HepG2 (cell line): ENCODE measurements around the gene ELP2. TPM values are rescaled to one million over a fixed set of nuclear protein-coding genes. Genes with fewer than 3 reads are reported as not detected.

Experiments
- ATAC-seq: fragments of 200-7000 bp; cut with Tn5 transposase; 3 replicates; pipeline ENCODE4 v1.9.1; 2020; ENCODE audit warnings: mild to moderate bottlenecking, moderate library complexity
- BruUV-seq: library from RNA; stranded (reverse); fragments of 400-500 nt; replicated peaks from 2 replicates; lab custom pipeline; 2021; lab: Mats Ljungman, UMichigan
- CTCF ChIA-PET: fragments of 300-600 bp; formaldehyde crosslinking; extraction: SDS; loops from one replicate; lab custom pipeline; 2021; ENCODE audit warnings: low total read pairs, inconsistent platforms, low intra/inter-chr PET ratio; lab: Yijun Ruan, JAX
- POLR2A ChIA-PET: fragments of 350-600 bp; sonication (Branson Sonifier 250); formaldehyde crosslinking; loops from one replicate; lab custom pipeline; 2020; ENCODE audit warnings: antibody characterized with exemption, inconsistent platforms; lab: Yijun Ruan, JAX
- DNase-seq: peaks from one replicate; pipeline ENCODE4 v3.0.0-alpha.2; 2015; ENCODE audit warnings: low spot score
- FAIRE-seq: peaks from 3 replicates; lab custom pipeline; 2011; peaks lifted over from hg19 to GRCh38; lab: Jason Lieb, UNC
- H2AFZ ChIP-seq: one replicate; pipeline ENCODE4 v1.6.1; 2011; ENCODE audit warnings: low read length, inconsistent platforms
- H3K27ac ChIP-seq: fragments of 300-600 bp; 3 replicates; pipeline ENCODE4 v1.8.0; 2011; ENCODE audit warnings: mixed run types, mild to moderate bottlenecking, mixed read lengths, low read length, inconsistent platforms; ENCODE audit not compliant: insufficient read depth; ENCODE audit errors: extremely low read length
- H3K27me3 ChIP-seq, 2 experiments: fragments of 200-600 bp in 1 of 2; 2 replicates in 1 of 2; 3 replicates in 1 of 2; pipeline versions ENCODE4 v1.6.0 to v1.8.0; 2011; ENCODE audit warnings: low read length in 2 of 2, mild to moderate bottlenecking in 2 of 2, moderate library complexity in 2 of 2, inconsistent platforms in 1 of 2; ENCODE audit not compliant: insufficient read depth in 2 of 2, control insufficient read depth in 1 of 2
- H3K36me3 ChIP-seq, 2 experiments: fragments of 200-600 bp in 1 of 2; replicated peaks in 1 of 2; 2 replicates in 1 of 2; 3 replicates in 1 of 2; pipeline versions ENCODE4 v1.5.1 to v1.8.0; 2011; ENCODE audit warnings: low read length in 2 of 2, inconsistent platforms in 1 of 2; ENCODE audit not compliant: insufficient read depth in 2 of 2, control insufficient read depth in 1 of 2
- H3K4me1 ChIP-seq: 2 replicates; pipeline ENCODE4 v1.5.1; 2012; ENCODE audit warnings: low read length, inconsistent platforms; ENCODE audit not compliant: insufficient read depth
- H3K4me2 ChIP-seq: 2 replicates; pipeline ENCODE4 v1.6.0; 2011; ENCODE audit warnings: low read depth, low read length, inconsistent platforms
- H3K4me3 ChIP-seq, 3 experiments: fragments of 200-600 bp in 1 of 3; sonication (generic), shearing (Covaris generic) in 1 of 3; replicated peaks in 1 of 3; 2 replicates each; pipeline ENCODE4 v1.5.1; 2011 to 2016; ENCODE audit warnings: low read length in 3 of 3, inconsistent platforms in 2 of 3, low read depth in 2 of 3, mild to moderate bottlenecking in 2 of 3, control low read depth in 1 of 3, mixed read lengths in 1 of 3; ENCODE audit not compliant: insufficient read depth in 1 of 3
- H3K79me2 ChIP-seq: one replicate; pipeline ENCODE4 v1.6.1; 2011; ENCODE audit warnings: low read length, inconsistent platforms; ENCODE audit not compliant: insufficient read depth
- H3K9ac ChIP-seq: 2 replicates; pipeline ENCODE4 v1.6.0; 2011; ENCODE audit warnings: mild to moderate bottlenecking, low read depth, low read length, inconsistent platforms; ENCODE audit not compliant: insufficient read depth
- H3K9me3 ChIP-seq: 2 replicates; pipeline ENCODE4 v1.5.1; 2012; ENCODE audit warnings: mild to moderate bottlenecking, low read length
- H4K20me1 ChIP-seq: 2 replicates; pipeline ENCODE4 v1.6.0; 2011; ENCODE audit warnings: inconsistent platforms, mild to moderate bottlenecking, low read length, moderate library complexity; ENCODE audit not compliant: insufficient read depth
- CAMTA2 ChIP-seq: sonication (generic); formaldehyde crosslinking; IDR thresholded peaks from 2 replicates; pipeline ENCODE4 v1.4.0; 2020; ENCODE audit warnings: mild to moderate bottlenecking, missing genetic modification reagents, borderline replicate concordance
- GABPA ChIP-seq, 2 experiments: IDR thresholded peaks; 2 replicates each; pipeline ENCODE4 v1.6.1; 2011 to 2016; ENCODE audit warnings: low read depth in 2 of 2, low read length in 1 of 2, missing biosample characterization in 1 of 2, missing genetic modification characterization in 1 of 2
- IRX3 ChIP-seq: sonication (generic); formaldehyde crosslinking; IDR thresholded peaks from 2 replicates; pipeline ENCODE4 v1.8.1; 2023; ENCODE audit warnings: mild to moderate bottlenecking, low read depth, missing genetic modification reagents, borderline replicate concordance
- NFE2L2 ChIP-seq: fragments of 150-350 bp; IDR thresholded peaks from 2 replicates; pipeline ENCODE4 v1.6.1; 2014; ENCODE audit warnings: low read length
- NR1H2 ChIP-seq: sonication (generic); formaldehyde crosslinking; IDR thresholded peaks from 2 replicates; pipeline ENCODE4 v1.8.1; 2022; ENCODE audit warnings: low read depth, missing genetic modification reagents, borderline replicate concordance
- PAF1 ChIP-seq: IDR thresholded peaks from 2 replicates; pipeline ENCODE4 v1.6.1; 2016; ENCODE audit warnings: missing genetic modification reagents, missing compliant biosample characterization
- REL ChIP-seq: sonication (generic); formaldehyde crosslinking; conservative IDR thresholded peaks from 2 replicates; pipeline ENCODE4 v1.8.0; 2022; ENCODE audit warnings: mild to moderate bottlenecking, missing genetic modification reagents, moderate library complexity
- SOX5 ChIP-seq: IDR thresholded peaks from 2 replicates; pipeline ENCODE4 v1.6.1; 2016; ENCODE audit warnings: borderline replicate concordance
- TEAD2 ChIP-seq: sonication (generic); formaldehyde crosslinking; IDR thresholded peaks from 2 replicates; pipeline ENCODE4 v1.9.0; 2021; ENCODE audit warnings: missing genetic modification reagents
- ZNF20 ChIP-seq: sonication (generic); formaldehyde crosslinking; IDR thresholded peaks from 2 replicates; pipeline ENCODE4 v1.4.0; 2020; ENCODE audit warnings: mild to moderate bottlenecking, moderate library complexity, missing genetic modification reagents
- ZNF619 ChIP-seq: sonication (generic); formaldehyde crosslinking; IDR thresholded peaks from 2 replicates; pipeline ENCODE4 v1.4.0; 2020; ENCODE audit warnings: mild to moderate bottlenecking, missing genetic modification reagents
- WGBS: methylation state at CpG from one replicate; pipeline ENCODE4 v1.1.6; 2017; ENCODE audit warnings: low lambda C conversion rate; 5-methylcytosine and 5-hydroxymethylcytosine counted together
- in situ Hi-C: cut with HindIII; loops from 2 replicates; pipeline ENCODE4 v1.10.0; 2017; ENCODE audit warnings: low pct_unique_long_range_greater_than_20kb; ENCODE audit not compliant: extremely low pct_ligation_motif_present
- intact Hi-C: fragments of 100-400 bp; cut with micrococcal nuclease; formaldehyde crosslinking; loops from one replicate; pipeline ENCODE4 v1.10.0; 2022; ENCODE audit not compliant: unreplicated experiment
- polyA plus RNA-seq, 8 experiments: library from polyadenylated mRNA; depleted of rRNA in 3 of 8; stranded (reverse) in 7 of 8; unstranded in 1 of 8; fragments of >200 nt; fragmentation: Illumina TruSeq in 4 of 8; extraction: Trizol in 4 of 8; gene quantifications; 2 replicates each; pipeline versions ENCODE4 v1.2.1 to v1.2.3, GENCODE V29; 2011 to 2016; ENCODE audit warnings: low read depth in 4 of 8, missing spikeins in 1 of 8, mixed read lengths in 1 of 8; ENCODE audit not compliant: insufficient read depth in 1 of 8
- total RNA-seq, 5 experiments: library from RNA; depleted of rRNA; stranded (reverse); fragments of >200 nt; fragmentation: Illumina TruSeq; extraction: Trizol; gene quantifications; 2 replicates each; pipeline ENCODE4 v1.2.3, GENCODE V29; 2016; ENCODE audit warnings: low read depth in 1 of 5
- TF ChIP-seq, protein P1 (sequence below): sonication (generic); formaldehyde crosslinking; IDR thresholded peaks from 2 replicates; pipeline ENCODE4 v1.8.1; 2023; ENCODE audit warnings: mild to moderate bottlenecking, missing genetic modification reagents
- TF ChIP-seq, protein P2 (sequence below), 2 experiments: sonication (generic) in 1 of 2; formaldehyde crosslinking in 1 of 2; IDR thresholded peaks; 2 replicates each; pipeline versions ENCODE4 v1.5.1 to v1.6.1; 2011 to 2020; ENCODE audit warnings: borderline replicate concordance in 1 of 2, low read depth in 1 of 2, low read length in 1 of 2, mild to moderate bottlenecking in 1 of 2, missing genetic modification reagents in 1 of 2, moderate library complexity in 1 of 2
- TF ChIP-seq, protein P3 (sequence below): sonication (generic); formaldehyde crosslinking; IDR thresholded peaks from 2 replicates; pipeline ENCODE4 v1.5.0; 2020; ENCODE audit warnings: missing genetic modification reagents
- TF ChIP-seq, protein P4 (sequence below): sonication (generic); formaldehyde crosslinking; IDR thresholded peaks from 2 replicates; pipeline ENCODE4 v1.8.1; 2022; ENCODE audit warnings: mild to moderate bottlenecking, missing genetic modification reagents

Gene ELP2
- total and polyA plus RNA-seq, 2 of the 13 experiments (the other 11 are each of a cell fraction or from before 2014, with no cell fraction given) = 98.7 to 100 TPM

DNA sequence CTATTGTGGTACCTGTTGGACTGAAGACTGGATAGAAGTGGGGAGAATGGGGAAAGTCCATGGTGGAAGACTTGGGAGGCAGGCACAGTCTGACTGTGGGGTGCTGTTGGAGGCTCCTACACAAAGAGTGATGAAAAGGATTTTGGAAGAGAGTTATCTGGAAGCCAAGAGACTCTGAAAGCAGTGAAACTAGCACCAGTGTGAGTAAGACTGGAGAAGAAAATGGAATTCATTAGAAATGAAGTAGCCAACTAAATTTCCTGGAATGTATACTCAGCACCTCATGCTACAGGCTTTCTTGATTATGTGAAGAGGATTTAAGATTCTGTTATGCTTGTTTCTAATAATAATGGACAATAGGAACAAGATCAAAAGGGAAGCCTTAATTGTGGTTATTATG lies 27.7 kb downstream of the ELP2 start (continued):
- TF ChIP-seq, protein P1, sequence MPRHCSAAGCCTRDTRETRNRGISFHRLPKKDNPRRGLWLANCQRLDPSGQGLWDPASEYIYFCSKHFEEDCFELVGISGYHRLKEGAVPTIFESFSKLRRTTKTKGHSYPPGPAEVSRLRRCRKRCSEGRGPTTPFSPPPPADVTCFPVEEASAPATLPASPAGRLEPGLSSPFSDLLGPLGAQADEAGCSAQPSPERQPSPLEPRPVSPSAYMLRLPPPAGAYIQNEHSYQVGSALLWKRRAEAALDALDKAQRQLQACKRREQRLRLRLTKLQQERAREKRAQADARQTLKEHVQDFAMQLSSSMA (CRISPR knock-in tag) = no peak
- TF ChIP-seq, protein P2, sequence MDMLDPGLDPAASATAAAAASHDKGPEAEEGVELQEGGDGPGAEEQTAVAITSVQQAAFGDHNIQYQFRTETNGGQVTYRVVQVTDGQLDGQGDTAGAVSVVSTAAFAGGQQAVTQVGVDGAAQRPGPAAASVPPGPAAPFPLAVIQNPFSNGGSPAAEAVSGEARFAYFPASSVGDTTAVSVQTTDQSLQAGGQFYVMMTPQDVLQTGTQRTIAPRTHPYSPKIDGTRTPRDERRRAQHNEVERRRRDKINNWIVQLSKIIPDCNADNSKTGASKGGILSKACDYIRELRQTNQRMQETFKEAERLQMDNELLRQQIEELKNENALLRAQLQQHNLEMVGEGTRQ (IDR thresholded peaks at IDR 0.05; ENCODE audit: low read depth, low read length) = no peak
- TF ChIP-seq, protein P2 (CRISPR knock-in tag; IDR thresholded peaks at IDR 0.05; ENCODE audit: borderline replicate concordance) = no peak
- TF ChIP-seq TEAD2 (CRISPR knock-in tag) = no peak
- TF ChIP-seq NFE2L2 = no peak
- no peak for TF ChIP-seq SOX5 (CRISPR knock-in tag)
- TF ChIP-seq, all 625 proteins: peak for 0

DNA sequence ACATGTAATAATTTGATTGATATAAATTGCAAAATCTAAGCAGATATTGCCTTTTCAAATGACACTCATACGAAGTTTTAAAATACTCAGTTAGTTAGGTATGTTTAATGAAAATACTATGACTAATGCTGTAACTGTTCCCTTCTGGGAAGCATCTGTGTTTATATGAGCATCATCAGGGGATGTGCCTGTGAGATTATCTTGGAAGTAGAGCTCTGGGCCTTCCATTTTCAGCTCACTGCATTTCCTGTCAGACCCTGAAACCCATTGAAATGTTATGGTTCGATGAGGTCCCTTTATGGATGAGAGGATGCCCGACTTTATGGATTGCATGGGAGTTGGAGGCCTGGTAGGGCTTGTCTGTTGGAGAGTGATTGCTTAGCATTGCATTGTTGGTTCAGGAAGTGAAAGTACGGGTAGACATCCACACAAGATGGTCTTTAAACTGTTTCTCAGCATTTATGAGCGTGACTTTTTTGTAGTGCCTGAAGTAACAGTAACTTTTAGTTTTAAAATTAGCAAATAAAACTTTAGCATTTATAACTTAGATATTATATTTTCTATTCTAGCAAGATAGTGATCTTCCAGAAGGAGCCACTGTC lies 28.7 kb downstream of the ELP2 start:
- H3K9ac ChIP-seq = no peak overlapping the region
- in situ Hi-C loops = no loop called here
- no peak overlapping the region for H3K27ac ChIP-seq
- TF ChIP-seq, protein P3, sequence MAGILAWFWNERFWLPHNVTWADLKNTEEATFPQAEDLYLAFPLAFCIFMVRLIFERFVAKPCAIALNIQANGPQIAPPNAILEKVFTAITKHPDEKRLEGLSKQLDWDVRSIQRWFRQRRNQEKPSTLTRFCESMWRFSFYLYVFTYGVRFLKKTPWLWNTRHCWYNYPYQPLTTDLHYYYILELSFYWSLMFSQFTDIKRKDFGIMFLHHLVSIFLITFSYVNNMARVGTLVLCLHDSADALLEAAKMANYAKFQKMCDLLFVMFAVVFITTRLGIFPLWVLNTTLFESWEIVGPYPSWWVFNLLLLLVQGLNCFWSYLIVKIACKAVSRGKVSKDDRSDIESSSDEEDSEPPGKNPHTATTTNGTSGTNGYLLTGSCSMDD (CRISPR knock-in tag) = no peak
- no peak for TF ChIP-seq REL (CRISPR knock-in tag)
- TF ChIP-seq CAMTA2 (CRISPR knock-in tag) = no peak
- no peak for TF ChIP-seq NR1H2 (CRISPR knock-in tag)
- TF ChIP-seq PAF1 (CRISPR knock-in tag) = no peak
- TF ChIP-seq GABPA (IDR thresholded peaks at IDR 0.05; ENCODE audit: low read depth, low read length) = no peak
- TF ChIP-seq GABPA (CRISPR knock-in tag; IDR thresholded peaks at IDR 0.05; ENCODE audit: low read depth) = no peak
- TF ChIP-seq, protein P4, sequence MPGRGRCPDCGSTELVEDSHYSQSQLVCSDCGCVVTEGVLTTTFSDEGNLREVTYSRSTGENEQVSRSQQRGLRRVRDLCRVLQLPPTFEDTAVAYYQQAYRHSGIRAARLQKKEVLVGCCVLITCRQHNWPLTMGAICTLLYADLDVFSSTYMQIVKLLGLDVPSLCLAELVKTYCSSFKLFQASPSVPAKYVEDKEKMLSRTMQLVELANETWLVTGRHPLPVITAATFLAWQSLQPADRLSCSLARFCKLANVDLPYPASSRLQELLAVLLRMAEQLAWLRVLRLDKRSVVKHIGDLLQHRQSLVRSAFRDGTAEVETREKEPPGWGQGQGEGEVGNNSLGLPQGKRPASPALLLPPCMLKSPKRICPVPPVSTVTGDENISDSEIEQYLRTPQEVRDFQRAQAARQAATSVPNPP (CRISPR knock-in tag) = no peak
- no peak for TF ChIP-seq ZNF20 (CRISPR knock-in tag)
- no peak for TF ChIP-seq IRX3
- TF ChIP-seq ZNF619 (CRISPR knock-in tag) = no peak

More for the DNA sequence above, 28.7 kb downstream of the ELP2 start:
- no peak overlapping the region for H3K4me2 ChIP-seq
- H3K36me3 ChIP-seq = peaks cover 15 to 87% of the 10 kb centered on the region in 2 experiments
- no TSS peak for BruUV-seq
- FAIRE-seq = no peak
- H3K4me1 ChIP-seq = peaks cover 11% of the 10 kb centered on the region
- intact Hi-C loops = no loop called here
- H4K20me1 ChIP-seq = no peaks in the 10 kb centered on the region
- DNase-seq = no peak
- no peak for ATAC-seq
- no peaks in the 10 kb centered on the region for H3K9me3 ChIP-seq
- peaks cover 5% of the 10 kb centered on the region for H3K79me2 ChIP-seq
- no peak overlapping the region for H3K4me3 ChIP-seq
- WGBS = 92% methylated on average over 5 of the region's 5 CpGs
- no peak overlapping the region for H2AFZ ChIP-seq
- ChIA-PET POLR2A (no interaction called here), CTCF (no interaction called here)
- no peaks in the 10 kb centered on the region for H3K27me3 ChIP-seq
